WTC11 (cell line): ENCODE data around the gene EYS. TPM values are rescaled to one million over a fixed set of nuclear protein-coding genes. Genes with fewer than 3 reads are reported as not detected.

Source experiments
- ATAC-seq: fragments of 200-7000 bp; cut with Tn5 transposase; 2 replicates; pipeline ENCODE4 v1.10.0; 2021; ENCODE audit warnings: mild to moderate bottlenecking, moderate library complexity
- CTCF ChIA-PET: fragments of 300-600 bp; sonication (Branson Sonifier 250); formaldehyde crosslinking; loops from one replicate; lab custom pipeline; 2021; ENCODE audit warnings: antibody characterized with exemption; lab: Charles Lee
- POLR2A ChIA-PET: fragments of 350-600 bp; sonication (Branson Sonifier 250); formaldehyde crosslinking; loops from one replicate; lab custom pipeline; 2021; ENCODE audit warnings: antibody characterized with exemption; lab: Charles Lee
- DNase-seq: peaks from one replicate; pipeline ENCODE4 v3.0.0; 2021; ENCODE audit warnings: low spot score
- H3K27ac Mint-ChIP-seq: 2 replicates; pipeline ENCODE4 v1.8.0; 2021; ENCODE audit warnings: mixed read lengths
- H3K27me3 Mint-ChIP-seq: 2 replicates; pipeline ENCODE4 v1.8.0; 2021; ENCODE audit warnings: low read depth, mild to moderate bottlenecking, moderate library complexity, mixed read lengths
- H3K36me3 Mint-ChIP-seq: 2 replicates; pipeline ENCODE4 v1.8.0; 2021; ENCODE audit warnings: mixed read lengths
- H3K4me1 Mint-ChIP-seq: 2 replicates; pipeline ENCODE4 v1.8.0; 2022; ENCODE audit warnings: mixed read lengths
- H3K4me3 Mint-ChIP-seq: 2 replicates; pipeline ENCODE4 v1.8.0; 2021; ENCODE audit warnings: mild to moderate bottlenecking, moderate library complexity, mixed read lengths
- H3K9me3 Mint-ChIP-seq: 2 replicates; pipeline ENCODE4 v1.8.0; 2021; ENCODE audit warnings: mixed read lengths
- CBFB ChIP-seq: sonication (generic); formaldehyde crosslinking; IDR thresholded peaks from 2 replicates; pipeline ENCODE4 v1.8.1; 2022; ENCODE audit warnings: mild to moderate bottlenecking, low read depth, missing genetic modification reagents
- CREB1 ChIP-seq: sonication (generic); formaldehyde crosslinking; IDR thresholded peaks from 2 replicates; pipeline ENCODE4 v1.8.0; 2023; ENCODE audit warnings: mild to moderate bottlenecking, missing genetic modification reagents
- ESRRA ChIP-seq: sonication (generic); formaldehyde crosslinking; IDR thresholded peaks from 2 replicates; pipeline ENCODE4 v1.8.1; 2022; ENCODE audit warnings: mild to moderate bottlenecking, missing genetic modification reagents, borderline replicate concordance
- FOXP1 ChIP-seq: sonication (generic); formaldehyde crosslinking; IDR thresholded peaks from 2 replicates; pipeline ENCODE4 v1.8.0; 2022; ENCODE audit warnings: missing genetic modification reagents, mild to moderate bottlenecking, moderate library complexity, borderline replicate concordance
- HMGA2 ChIP-seq: fragments of 250-450 bp; sonication (Bioruptor Pico); IDR thresholded peaks from 2 replicates; pipeline ENCODE4 v1.4.0; 2021; ENCODE audit warnings: mild to moderate bottlenecking, moderate library complexity
- NFE2L1 ChIP-seq: sonication (generic); formaldehyde crosslinking; IDR thresholded peaks from 2 replicates; pipeline ENCODE4 v1.8.1; 2023; ENCODE audit warnings: missing genetic modification reagents
- RELA ChIP-seq: sonication (generic); formaldehyde crosslinking; IDR thresholded peaks from 2 replicates; pipeline ENCODE4 v1.8.1; 2022; ENCODE audit warnings: missing genetic modification reagents, mild to moderate bottlenecking, borderline replicate concordance
- RORB ChIP-seq: fragments of 250-450 bp; sonication (Bioruptor Pico); IDR thresholded peaks from 2 replicates; pipeline ENCODE4 v1.9.0; 2021; ENCODE audit warnings: mild to moderate bottlenecking
- SMAD4 ChIP-seq: sonication (generic); formaldehyde crosslinking; IDR thresholded peaks from 2 replicates; pipeline ENCODE4 v1.8.0; 2022; ENCODE audit warnings: mild to moderate bottlenecking, missing genetic modification reagents
- SP1 ChIP-seq: sonication (generic); formaldehyde crosslinking; conservative IDR thresholded peaks from 2 replicates; pipeline ENCODE4 v1.8.1; 2022; ENCODE audit warnings: missing genetic modification reagents
- TCF7 ChIP-seq: sonication (generic); formaldehyde crosslinking; IDR thresholded peaks from 2 replicates; pipeline ENCODE4 v1.8.0; 2022; ENCODE audit warnings: mild to moderate bottlenecking, low read depth, missing genetic modification reagents, moderate library complexity
- ZNF263 ChIP-seq: sonication (generic); formaldehyde crosslinking; IDR thresholded peaks from 2 replicates; pipeline ENCODE4 v1.8.1; 2022; ENCODE audit warnings: low read depth, mild to moderate bottlenecking, moderate library complexity, missing genetic modification reagents
- ZNF317 ChIP-seq: sonication (generic); formaldehyde crosslinking; IDR thresholded peaks from 2 replicates; pipeline ENCODE4 v1.8.1; 2023; ENCODE audit warnings: low read depth, mild to moderate bottlenecking, moderate library complexity, missing genetic modification reagents, borderline replicate concordance
- ZNF671 ChIP-seq: fragments of 250-450 bp; sonication (Bioruptor Pico); IDR thresholded peaks from 2 replicates; pipeline ENCODE4 v1.8.0; 2021; ENCODE audit warnings: mild to moderate bottlenecking
- total RNA-seq: library from RNA; stranded (reverse); gene quantifications from 3 replicates; pipeline ENCODE4 v1.2.3, GENCODE V29; 2021
- TF ChIP-seq, protein P1 (sequence below): sonication (generic); formaldehyde crosslinking; IDR thresholded peaks from 2 replicates; pipeline ENCODE4 v1.8.1; 2023; ENCODE audit warnings: mild to moderate bottlenecking, missing genetic modification reagents
- TF ChIP-seq, protein P2 (sequence below): sonication (generic); formaldehyde crosslinking; IDR thresholded peaks from 2 replicates; pipeline ENCODE4 v1.8.0; 2023; ENCODE audit warnings: mild to moderate bottlenecking, missing genetic modification reagents
- TF ChIP-seq, protein P3 (sequence below): fragments of 250-450 bp; sonication (Bioruptor Pico); IDR thresholded peaks from 2 replicates; pipeline ENCODE4 v1.9.0; 2021; ENCODE audit warnings: mild to moderate bottlenecking, borderline replicate concordance
- TF ChIP-seq, protein P4 (sequence below): sonication (generic); formaldehyde crosslinking; IDR thresholded peaks from 2 replicates; pipeline ENCODE4 v1.8.0; 2023; ENCODE audit warnings: missing genetic modification reagents
- TF ChIP-seq, protein P5 (sequence below): sonication (generic); formaldehyde crosslinking; IDR thresholded peaks from 2 replicates; pipeline ENCODE4 v1.8.1; 2022; ENCODE audit warnings: low read depth, missing genetic modification reagents, borderline replicate concordance
- TF ChIP-seq, protein P6 (sequence below): sonication (generic); formaldehyde crosslinking; IDR thresholded peaks from 2 replicates; pipeline ENCODE4 v1.8.1; 2023; ENCODE audit warnings: mild to moderate bottlenecking, missing genetic modification reagents, moderate library complexity
- TF ChIP-seq, protein P7 (sequence below): fragments of 250-450 bp; sonication (Bioruptor Pico); IDR thresholded peaks from 2 replicates; pipeline ENCODE4 v1.9.0; 2021; ENCODE audit warnings: mild to moderate bottlenecking

The EYS gene
- total RNA-seq, 1 experiment from 2014 or later: not detected

DNA sequence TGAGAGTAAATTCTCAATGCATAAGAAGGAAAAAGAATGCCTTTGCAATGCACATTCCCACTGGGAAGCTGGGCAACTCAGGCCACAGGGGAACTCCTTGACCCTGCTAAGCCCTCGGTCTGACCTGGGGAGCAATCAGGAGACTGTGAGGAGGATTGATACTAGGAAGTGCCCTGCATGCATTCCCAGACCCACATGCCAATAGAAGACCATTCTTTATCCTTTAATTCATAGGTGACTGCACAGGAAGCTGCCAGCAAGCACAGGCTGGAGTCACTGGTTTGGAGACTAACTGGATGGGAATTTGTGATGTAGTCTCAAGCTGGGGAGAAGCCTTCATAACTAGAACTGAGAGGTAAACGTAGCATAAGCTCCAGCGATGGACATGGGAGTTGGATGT is 1012.7 kb downstream of the EYS start (continued):
- TF ChIP-seq, protein P1, sequence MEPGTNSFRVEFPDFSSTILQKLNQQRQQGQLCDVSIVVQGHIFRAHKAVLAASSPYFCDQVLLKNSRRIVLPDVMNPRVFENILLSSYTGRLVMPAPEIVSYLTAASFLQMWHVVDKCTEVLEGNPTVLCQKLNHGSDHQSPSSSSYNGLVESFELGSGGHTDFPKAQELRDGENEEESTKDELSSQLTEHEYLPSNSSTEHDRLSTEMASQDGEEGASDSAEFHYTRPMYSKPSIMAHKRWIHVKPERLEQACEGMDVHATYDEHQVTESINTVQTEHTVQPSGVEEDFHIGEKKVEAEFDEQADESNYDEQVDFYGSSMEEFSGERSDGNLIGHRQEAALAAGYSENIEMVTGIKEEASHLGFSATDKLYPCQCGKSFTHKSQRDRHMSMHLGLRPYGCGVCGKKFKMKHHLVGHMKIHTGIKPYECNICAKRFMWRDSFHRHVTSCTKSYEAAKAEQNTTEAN: no peak
- TF ChIP-seq ZNF263 (CRISPR knock-in tag) (no peak), ZNF671 (CRISPR knock-in tag) (no peak), CBFB (CRISPR knock-in tag) (no peak), TCF7 (CRISPR knock-in tag) (no peak), ZNF317 (no peak), HMGA2 (CRISPR knock-in tag) (no peak), RELA (CRISPR knock-in tag) (no peak), SP1 (CRISPR knock-in tag) (no peak)
- TF ChIP-seq, protein P2, sequence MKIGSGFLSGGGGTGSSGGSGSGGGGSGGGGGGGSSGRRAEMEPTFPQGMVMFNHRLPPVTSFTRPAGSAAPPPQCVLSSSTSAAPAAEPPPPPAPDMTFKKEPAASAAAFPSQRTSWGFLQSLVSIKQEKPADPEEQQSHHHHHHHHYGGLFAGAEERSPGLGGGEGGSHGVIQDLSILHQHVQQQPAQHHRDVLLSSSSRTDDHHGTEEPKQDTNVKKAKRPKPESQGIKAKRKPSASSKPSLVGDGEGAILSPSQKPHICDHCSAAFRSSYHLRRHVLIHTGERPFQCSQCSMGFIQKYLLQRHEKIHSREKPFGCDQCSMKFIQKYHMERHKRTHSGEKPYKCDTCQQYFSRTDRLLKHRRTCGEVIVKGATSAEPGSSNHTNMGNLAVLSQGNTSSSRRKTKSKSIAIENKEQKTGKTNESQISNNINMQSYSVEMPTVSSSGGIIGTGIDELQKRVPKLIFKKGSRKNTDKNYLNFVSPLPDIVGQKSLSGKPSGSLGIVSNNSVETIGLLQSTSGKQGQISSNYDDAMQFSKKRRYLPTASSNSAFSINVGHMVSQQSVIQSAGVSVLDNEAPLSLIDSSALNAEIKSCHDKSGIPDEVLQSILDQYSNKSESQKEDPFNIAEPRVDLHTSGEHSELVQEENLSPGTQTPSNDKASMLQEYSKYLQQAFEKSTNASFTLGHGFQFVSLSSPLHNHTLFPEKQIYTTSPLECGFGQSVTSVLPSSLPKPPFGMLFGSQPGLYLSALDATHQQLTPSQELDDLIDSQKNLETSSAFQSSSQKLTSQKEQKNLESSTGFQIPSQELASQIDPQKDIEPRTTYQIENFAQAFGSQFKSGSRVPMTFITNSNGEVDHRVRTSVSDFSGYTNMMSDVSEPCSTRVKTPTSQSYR (CRISPR knock-in tag): no peak

DNA sequence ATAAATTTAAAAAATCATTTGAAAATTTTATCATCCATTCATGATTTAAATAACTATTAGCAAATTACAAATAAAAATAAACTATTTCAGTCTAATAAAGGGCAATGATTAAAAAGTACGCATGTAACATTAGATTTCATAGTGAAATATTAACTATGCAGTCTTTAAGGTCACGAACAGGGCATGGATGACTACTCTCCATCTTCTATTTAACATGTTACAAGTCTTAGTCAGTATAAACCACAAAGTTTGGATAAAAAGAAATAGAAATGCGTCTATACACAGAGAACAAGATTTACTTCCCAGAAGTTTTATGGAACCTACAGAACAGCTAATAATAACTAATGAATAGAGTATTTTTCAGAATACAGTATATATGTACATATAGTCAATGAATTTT is 1016.0 kb downstream of the EYS start:
- DNase-seq (no peak), ATAC-seq (no peak)
- peaks cover 58% of the 10 kb centered on the region for H3K9me3 Mint-ChIP-seq
- peaks cover under 1% of the 10 kb centered on the region; the same call in 1 of the 2 replicates for H3K27me3 Mint-ChIP-seq
- ChIA-PET POLR2A (no interaction called here), CTCF (no interaction called here)
- no peak overlapping the region for H3K27ac Mint-ChIP-seq
- no peaks in the 10 kb centered on the region for H3K4me1 Mint-ChIP-seq
- H3K4me3 Mint-ChIP-seq: no peak overlapping the region
- TF ChIP-seq, protein P3, sequence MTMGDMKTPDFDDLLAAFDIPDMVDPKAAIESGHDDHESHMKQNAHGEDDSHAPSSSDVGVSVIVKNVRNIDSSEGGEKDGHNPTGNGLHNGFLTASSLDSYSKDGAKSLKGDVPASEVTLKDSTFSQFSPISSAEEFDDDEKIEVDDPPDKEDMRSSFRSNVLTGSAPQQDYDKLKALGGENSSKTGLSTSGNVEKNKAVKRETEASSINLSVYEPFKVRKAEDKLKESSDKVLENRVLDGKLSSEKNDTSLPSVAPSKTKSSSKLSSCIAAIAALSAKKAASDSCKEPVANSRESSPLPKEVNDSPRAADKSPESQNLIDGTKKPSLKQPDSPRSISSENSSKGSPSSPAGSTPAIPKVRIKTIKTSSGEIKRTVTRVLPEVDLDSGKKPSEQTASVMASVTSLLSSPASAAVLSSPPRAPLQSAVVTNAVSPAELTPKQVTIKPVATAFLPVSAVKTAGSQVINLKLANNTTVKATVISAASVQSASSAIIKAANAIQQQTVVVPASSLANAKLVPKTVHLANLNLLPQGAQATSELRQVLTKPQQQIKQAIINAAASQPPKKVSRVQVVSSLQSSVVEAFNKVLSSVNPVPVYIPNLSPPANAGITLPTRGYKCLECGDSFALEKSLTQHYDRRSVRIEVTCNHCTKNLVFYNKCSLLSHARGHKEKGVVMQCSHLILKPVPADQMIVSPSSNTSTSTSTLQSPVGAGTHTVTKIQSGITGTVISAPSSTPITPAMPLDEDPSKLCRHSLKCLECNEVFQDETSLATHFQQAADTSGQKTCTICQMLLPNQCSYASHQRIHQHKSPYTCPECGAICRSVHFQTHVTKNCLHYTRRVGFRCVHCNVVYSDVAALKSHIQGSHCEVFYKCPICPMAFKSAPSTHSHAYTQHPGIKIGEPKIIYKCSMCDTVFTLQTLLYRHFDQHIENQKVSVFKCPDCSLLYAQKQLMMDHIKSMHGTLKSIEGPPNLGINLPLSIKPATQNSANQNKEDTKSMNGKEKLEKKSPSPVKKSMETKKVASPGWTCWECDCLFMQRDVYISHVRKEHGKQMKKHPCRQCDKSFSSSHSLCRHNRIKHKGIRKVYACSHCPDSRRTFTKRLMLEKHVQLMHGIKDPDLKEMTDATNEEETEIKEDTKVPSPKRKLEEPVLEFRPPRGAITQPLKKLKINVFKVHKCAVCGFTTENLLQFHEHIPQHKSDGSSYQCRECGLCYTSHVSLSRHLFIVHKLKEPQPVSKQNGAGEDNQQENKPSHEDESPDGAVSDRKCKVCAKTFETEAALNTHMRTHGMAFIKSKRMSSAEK (CRISPR knock-in tag): no peak
- TF ChIP-seq, protein P4, sequence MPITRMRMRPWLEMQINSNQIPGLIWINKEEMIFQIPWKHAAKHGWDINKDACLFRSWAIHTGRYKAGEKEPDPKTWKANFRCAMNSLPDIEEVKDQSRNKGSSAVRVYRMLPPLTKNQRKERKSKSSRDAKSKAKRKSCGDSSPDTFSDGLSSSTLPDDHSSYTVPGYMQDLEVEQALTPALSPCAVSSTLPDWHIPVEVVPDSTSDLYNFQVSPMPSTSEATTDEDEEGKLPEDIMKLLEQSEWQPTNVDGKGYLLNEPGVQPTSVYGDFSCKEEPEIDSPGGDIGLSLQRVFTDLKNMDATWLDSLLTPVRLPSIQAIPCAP (CRISPR knock-in tag): no peak
- TF ChIP-seq FOXP1 (CRISPR knock-in tag): no peak
- TF ChIP-seq, protein P5, sequence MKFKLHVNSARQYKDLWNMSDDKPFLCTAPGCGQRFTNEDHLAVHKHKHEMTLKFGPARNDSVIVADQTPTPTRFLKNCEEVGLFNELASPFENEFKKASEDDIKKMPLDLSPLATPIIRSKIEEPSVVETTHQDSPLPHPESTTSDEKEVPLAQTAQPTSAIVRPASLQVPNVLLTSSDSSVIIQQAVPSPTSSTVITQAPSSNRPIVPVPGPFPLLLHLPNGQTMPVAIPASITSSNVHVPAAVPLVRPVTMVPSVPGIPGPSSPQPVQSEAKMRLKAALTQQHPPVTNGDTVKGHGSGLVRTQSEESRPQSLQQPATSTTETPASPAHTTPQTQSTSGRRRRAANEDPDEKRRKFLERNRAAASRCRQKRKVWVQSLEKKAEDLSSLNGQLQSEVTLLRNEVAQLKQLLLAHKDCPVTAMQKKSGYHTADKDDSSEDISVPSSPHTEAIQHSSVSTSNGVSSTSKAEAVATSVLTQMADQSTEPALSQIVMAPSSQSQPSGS (CRISPR knock-in tag): no peak
- no peak for TF ChIP-seq NFE2L1 (CRISPR knock-in tag)
- no peak for TF ChIP-seq ESRRA (CRISPR knock-in tag)
- TF ChIP-seq CREB1: no peak
- no peak for TF ChIP-seq ZNF671 (CRISPR knock-in tag)
- no peak for TF ChIP-seq ZNF263 (CRISPR knock-in tag)
- TF ChIP-seq CBFB (CRISPR knock-in tag): no peak
- TF ChIP-seq, protein P6, sequence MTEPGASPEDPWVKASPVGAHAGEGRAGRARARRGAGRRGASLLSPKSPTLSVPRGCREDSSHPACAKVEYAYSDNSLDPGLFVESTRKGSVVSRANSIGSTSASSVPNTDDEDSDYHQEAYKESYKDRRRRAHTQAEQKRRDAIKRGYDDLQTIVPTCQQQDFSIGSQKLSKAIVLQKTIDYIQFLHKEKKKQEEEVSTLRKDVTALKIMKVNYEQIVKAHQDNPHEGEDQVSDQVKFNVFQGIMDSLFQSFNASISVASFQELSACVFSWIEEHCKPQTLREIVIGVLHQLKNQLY (CRISPR knock-in tag): no peak
- TF ChIP-seq, protein P7, sequence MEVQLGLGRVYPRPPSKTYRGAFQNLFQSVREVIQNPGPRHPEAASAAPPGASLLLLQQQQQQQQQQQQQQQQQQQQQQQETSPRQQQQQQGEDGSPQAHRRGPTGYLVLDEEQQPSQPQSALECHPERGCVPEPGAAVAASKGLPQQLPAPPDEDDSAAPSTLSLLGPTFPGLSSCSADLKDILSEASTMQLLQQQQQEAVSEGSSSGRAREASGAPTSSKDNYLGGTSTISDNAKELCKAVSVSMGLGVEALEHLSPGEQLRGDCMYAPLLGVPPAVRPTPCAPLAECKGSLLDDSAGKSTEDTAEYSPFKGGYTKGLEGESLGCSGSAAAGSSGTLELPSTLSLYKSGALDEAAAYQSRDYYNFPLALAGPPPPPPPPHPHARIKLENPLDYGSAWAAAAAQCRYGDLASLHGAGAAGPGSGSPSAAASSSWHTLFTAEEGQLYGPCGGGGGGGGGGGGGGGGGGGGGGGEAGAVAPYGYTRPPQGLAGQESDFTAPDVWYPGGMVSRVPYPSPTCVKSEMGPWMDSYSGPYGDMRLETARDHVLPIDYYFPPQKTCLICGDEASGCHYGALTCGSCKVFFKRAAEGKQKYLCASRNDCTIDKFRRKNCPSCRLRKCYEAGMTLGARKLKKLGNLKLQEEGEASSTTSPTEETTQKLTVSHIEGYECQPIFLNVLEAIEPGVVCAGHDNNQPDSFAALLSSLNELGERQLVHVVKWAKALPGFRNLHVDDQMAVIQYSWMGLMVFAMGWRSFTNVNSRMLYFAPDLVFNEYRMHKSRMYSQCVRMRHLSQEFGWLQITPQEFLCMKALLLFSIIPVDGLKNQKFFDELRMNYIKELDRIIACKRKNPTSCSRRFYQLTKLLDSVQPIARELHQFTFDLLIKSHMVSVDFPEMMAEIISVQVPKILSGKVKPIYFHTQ (CRISPR knock-in tag): no peak
- no peak for TF ChIP-seq RORB (CRISPR knock-in tag)
- TF ChIP-seq SMAD4 (CRISPR knock-in tag): no peak
- peaks cover 31% of the 10 kb centered on the region for H3K36me3 Mint-ChIP-seq
